RWPE2 (cell line): Measurements from ENCODE around the gene OR4E1.

ENCODE experiments used
- ATAC-seq: fragments of 200-7000 bp; cut with Tn5 transposase; 3 replicates; pipeline ENCODE4 v1.9.1; 2021; ENCODE audit warnings: low read depth
- DNase-seq: peaks from one replicate; pipeline ENCODE4 v3.0.0-alpha.2; 2020; ENCODE audit warnings: low spot score
- H3K27ac ChIP-seq: fragments of 450-650 bp; 2 replicates; pipeline ENCODE4 v1.5.1; 2017; ENCODE audit warnings: mild to moderate bottlenecking; ENCODE audit not compliant: poor library complexity, severe bottlenecking
- H3K27me3 ChIP-seq: fragments of 250-450 bp; sonication (Bioruptor Pico); 2 replicates; pipeline ENCODE4 v1.5.1; 2021; ENCODE audit warnings: mild to moderate bottlenecking, moderate library complexity; ENCODE audit not compliant: insufficient read depth, poor library complexity, severe bottlenecking
- H3K36me3 ChIP-seq: fragments of 250-450 bp; sonication (Bioruptor Pico); 2 replicates; pipeline ENCODE4 v1.5.1; 2020; ENCODE audit warnings: low read depth, mild to moderate bottlenecking, moderate library complexity
- H3K4me1 ChIP-seq: fragments of 250-450 bp; sonication (Bioruptor Pico); 2 replicates; pipeline ENCODE4 v1.5.1; 2021; ENCODE audit warnings: mild to moderate bottlenecking, moderate library complexity; ENCODE audit not compliant: insufficient read depth, poor library complexity, severe bottlenecking
- H3K4me3 ChIP-seq: fragments of 250-450 bp; sonication (Bioruptor Pico); 2 replicates; pipeline ENCODE4 v1.5.1; 2021; ENCODE audit warnings: mild to moderate bottlenecking, moderate library complexity; ENCODE audit not compliant: severe bottlenecking
- H3K9me3 ChIP-seq: fragments of 250-450 bp; sonication (Bioruptor Pico); 2 replicates; pipeline ENCODE4 v1.5.1; 2021; ENCODE audit warnings: mild to moderate bottlenecking, moderate library complexity; ENCODE audit not compliant: severe bottlenecking
- CTCF ChIP-seq: fragments of 450-650 bp; IDR thresholded peaks from one replicate; pipeline ENCODE4 v1.5.1; 2017; ENCODE audit warnings: mild to moderate bottlenecking, moderate library complexity; ENCODE audit not compliant: poor library complexity, severe bottlenecking

Gene OR4E1

GRCh38 chr14:21711360-21711961 is 37.8 kb upstream of the OR4E1 start:
- peak; percentile 69 for ATAC-seq
- Histone ChIP-seq H3K36me3 (no peaks in the 10 kb centered on the region), H3K9me3 (no peaks in the 10 kb centered on the region), H3K27me3 (peaks cover 4% of the 10 kb centered on the region), H3K4me1 (no peaks in the 10 kb centered on the region), H3K4me3 (no peak overlapping the region), H3K27ac (no peak overlapping the region)
- DNase-seq = no peak
- TF ChIP-seq CTCF = peak; percentile 92

GRCh38 chr14:21704338-21704737 is 30.7 kb upstream of the OR4E1 start:
- no peaks in the 10 kb centered on the region for H3K4me1 ChIP-seq
- H3K4me3 ChIP-seq = no peak overlapping the region
- no peak for TF ChIP-seq CTCF
- DNase-seq (no peak), ATAC-seq (no peak)
- no peaks in the 10 kb centered on the region for H3K36me3 ChIP-seq
- H3K27me3 ChIP-seq = peaks cover 15% of the 10 kb centered on the region
- H3K27ac ChIP-seq = no peak overlapping the region
- H3K9me3 ChIP-seq = no peaks in the 10 kb centered on the region

GRCh38 chr14:21703357-21704326 is 30.0 kb upstream of the OR4E1 start:
- H3K27ac ChIP-seq = no peak overlapping the region
- DNase-seq (no peak), ATAC-seq (no peak)
- no peaks in the 10 kb centered on the region for H3K9me3 ChIP-seq
- no peak for TF ChIP-seq CTCF
- no peaks in the 10 kb centered on the region for H3K4me1 ChIP-seq
- H3K4me3 ChIP-seq = no peak overlapping the region
- peaks cover 15% of the 10 kb centered on the region for H3K27me3 ChIP-seq
- no peaks in the 10 kb centered on the region for H3K36me3 ChIP-seq

- DNase-seq (no peak), ATAC-seq (no peak)
- H3K27ac ChIP-seq = no peak overlapping the region
- H3K4me3 ChIP-seq = no peak overlapping the region
- TF ChIP-seq CTCF = no peak
- H3K9me3 ChIP-seq = no peaks in the 10 kb centered on the region
- peaks cover 15% of the 10 kb centered on the region for H3K27me3 ChIP-seq
- no peaks in the 10 kb centered on the region for H3K4me1 ChIP-seq
- H3K36me3 ChIP-seq = no peaks in the 10 kb centered on the region
Measured at GRCh38 chr14:21702316-21702715, 28.7 kb upstream of the OR4E1 start.
